ENCODE data around the gene MAGI2. TPM values are rescaled to one million over a fixed set of nuclear protein-coding genes. Genes with fewer than 3 reads are reported as not detected.

MAGI2 gene
- total and polyA plus RNA-seq, 2 of the 13 experiments (the other 11 are each of a cell fraction or from before 2014, with no cell fraction given): 1.5 to 3.8 TPM

DNA sequence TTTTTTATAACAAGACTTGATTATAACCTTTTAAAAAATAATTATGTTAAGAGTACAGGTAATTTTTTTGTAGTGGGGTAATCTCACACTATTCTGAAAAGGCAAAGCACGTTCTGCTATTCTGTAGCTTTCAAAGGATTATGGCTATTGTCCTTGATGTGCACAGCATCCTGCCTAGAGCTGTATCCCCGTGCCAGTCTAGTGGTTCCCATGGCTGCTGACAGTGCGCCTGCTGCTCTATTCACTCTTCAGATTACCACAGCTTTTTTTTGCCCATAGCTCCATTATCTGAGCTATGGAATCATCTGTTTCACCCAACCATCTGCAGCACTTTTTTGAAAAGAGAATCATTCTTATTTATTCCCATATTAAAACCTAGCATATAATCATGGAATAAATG is 931.5 kb downstream of the MAGI2 start:
- Histone ChIP-seq H3K36me3 (replicated peaks in 1 of 2; ENCODE audit: control insufficient read depth in 1 of 2, insufficient read depth in 2 of 2, low read length in 2 of 2) (no peaks in the 10 kb centered on the region), H3K79me2 (ENCODE audit: insufficient read depth, low read length) (no peaks in the 10 kb centered on the region), H3K4me2 (ENCODE audit: low read depth, low read length) (no peak overlapping the region), H3K9me3 (ENCODE audit: low read length) (no peaks in the 10 kb centered on the region), H2AFZ (ENCODE audit: low read length) (no peak overlapping the region), H3K4me3 (replicated peaks in 1 of 3; ENCODE audit: insufficient read depth in 1 of 3, low read depth in 2 of 3, low read length in 3 of 3) (no peak overlapping the region), H3K27me3 (ENCODE audit: control insufficient read depth in 1 of 2, insufficient read depth in 2 of 2, low read length in 2 of 2) (no peaks in the 10 kb centered on the region), H3K27ac (ENCODE audit: extremely low read length, insufficient read depth, low read length) (no peak overlapping the region), H4K20me1 (ENCODE audit: insufficient read depth, low read length) (no peaks in the 10 kb centered on the region), H3K4me1 (ENCODE audit: insufficient read depth, low read length) (no peaks in the 10 kb centered on the region), H3K9ac (ENCODE audit: insufficient read depth, low read depth, low read length) (no peak overlapping the region)
- CTCF ChIA-PET (ENCODE audit: low intra/inter-chr PET ratio, low total read pairs): no interaction called here
- DNase-seq (ENCODE audit: low spot score): no peak
- intact Hi-C loops (cut with micrococcal nuclease; ENCODE audit: unreplicated experiment): no loop called here
- no TSS peak for BruUV-seq (replicated peaks)
- POLR2A ChIA-PET: no interaction called here
- WGBS (ENCODE audit: low lambda C conversion rate): 52% methylated on average over 3 of the region's 3 CpGs
- TF ChIP-seq ZNF761 (CRISPR knock-in tag; conservative IDR thresholded peaks at IDR 0.05) (no peak), ATF1 (CRISPR knock-in tag; IDR thresholded peaks at IDR 0.05) (no peak), ZNF780A (CRISPR knock-in tag; IDR thresholded peaks at IDR 0.05) (no peak), ZNF230 (CRISPR knock-in tag; IDR thresholded peaks at IDR 0.05) (no peak), ZNF709 (CRISPR knock-in tag; IDR thresholded peaks at IDR 0.05) (no peak), TERF1 (CRISPR knock-in tag; IDR thresholded peaks at IDR 0.05) (no peak), EZH2 (conservative IDR thresholded peaks at IDR 0.05; ENCODE audit: low read depth, low read length) (no peak), SRF (IDR thresholded peaks at IDR 0.05; ENCODE audit: low read depth, low read length) (no peak), ZNF883 (CRISPR knock-in tag; IDR thresholded peaks at IDR 0.05; ENCODE audit: not compliant biosample characterization) (no peak), JUNB (CRISPR knock-in tag; IDR thresholded peaks at IDR 0.05; ENCODE audit: borderline replicate concordance) (no peak), HDAC1 (CRISPR knock-in tag; IDR thresholded peaks at IDR 0.05) (no peak), ZNF878 (CRISPR knock-in tag; IDR thresholded peaks at IDR 0.05) (no peak), ZBTB8A (CRISPR knock-in tag; IDR thresholded peaks at IDR 0.05; ENCODE audit: borderline replicate concordance, low read depth) (no peak), ZFP1 (CRISPR knock-in tag; IDR thresholded peaks at IDR 0.05) (no peak), RXRB (CRISPR knock-in tag; IDR thresholded peaks at IDR 0.05; ENCODE audit: borderline replicate concordance) (no peak)
- TF ChIP-seq, protein P1, sequence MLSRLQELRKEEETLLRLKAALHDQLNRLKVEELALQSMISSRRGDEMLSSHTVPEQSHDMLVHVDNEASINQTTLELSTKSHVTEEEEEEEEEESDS (CRISPR knock-in tag; IDR thresholded peaks at IDR 0.05; ENCODE audit: borderline replicate concordance): no peak
- TF ChIP-seq, protein P2, sequence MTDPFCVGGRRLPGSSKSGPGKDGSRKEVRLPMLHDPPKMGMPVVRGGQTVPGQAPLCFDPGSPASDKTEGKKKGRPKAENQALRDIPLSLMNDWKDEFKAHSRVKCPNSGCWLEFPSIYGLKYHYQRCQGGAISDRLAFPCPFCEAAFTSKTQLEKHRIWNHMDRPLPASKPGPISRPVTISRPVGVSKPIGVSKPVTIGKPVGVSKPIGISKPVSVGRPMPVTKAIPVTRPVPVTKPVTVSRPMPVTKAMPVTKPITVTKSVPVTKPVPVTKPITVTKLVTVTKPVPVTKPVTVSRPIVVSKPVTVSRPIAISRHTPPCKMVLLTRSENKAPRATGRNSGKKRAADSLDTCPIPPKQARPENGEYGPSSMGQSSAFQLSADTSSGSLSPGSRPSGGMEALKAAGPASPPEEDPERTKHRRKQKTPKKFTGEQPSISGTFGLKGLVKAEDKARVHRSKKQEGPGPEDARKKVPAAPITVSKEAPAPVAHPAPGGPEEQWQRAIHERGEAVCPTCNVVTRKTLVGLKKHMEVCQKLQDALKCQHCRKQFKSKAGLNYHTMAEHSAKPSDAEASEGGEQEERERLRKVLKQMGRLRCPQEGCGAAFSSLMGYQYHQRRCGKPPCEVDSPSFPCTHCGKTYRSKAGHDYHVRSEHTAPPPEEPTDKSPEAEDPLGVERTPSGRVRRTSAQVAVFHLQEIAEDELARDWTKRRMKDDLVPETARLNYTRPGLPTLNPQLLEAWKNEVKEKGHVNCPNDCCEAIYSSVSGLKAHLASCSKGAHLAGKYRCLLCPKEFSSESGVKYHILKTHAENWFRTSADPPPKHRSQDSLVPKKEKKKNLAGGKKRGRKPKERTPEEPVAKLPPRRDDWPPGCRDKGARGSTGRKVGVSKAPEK (CRISPR knock-in tag; IDR thresholded peaks at IDR 0.05; ENCODE audit: borderline replicate concordance): no peak
- in situ Hi-C loops (cut with HindIII; ENCODE audit: extremely low pct_ligation_motif_present, low pct_unique_long_range_greater_than_20kb): no loop called here
- no peak for ATAC-seq
- no peak for FAIRE-seq
